Measurements from ENCODE around the gene ALCAM.

ALCAM gene

DNA sequence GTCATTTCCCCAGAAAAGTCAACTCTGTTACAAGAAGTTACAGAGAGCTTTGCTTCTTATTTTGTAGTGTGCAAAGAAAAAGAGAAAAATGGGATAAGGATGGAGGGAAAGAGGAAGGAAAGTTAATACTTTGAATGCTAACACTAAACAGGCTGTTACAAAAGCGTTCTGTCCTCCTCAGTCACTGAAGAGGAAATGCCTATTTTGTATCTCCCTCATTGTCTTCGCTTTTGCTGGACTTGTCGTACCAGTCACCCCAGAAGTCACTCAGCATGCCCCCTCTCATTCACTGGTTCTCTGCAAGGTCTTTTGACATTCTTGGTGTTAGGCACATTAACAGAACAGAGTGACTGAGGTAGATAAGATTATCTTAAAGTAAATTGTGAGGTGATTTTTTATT, 129.6 kb downstream of the ALCAM start:
- DNase-seq (ENCODE audit: low spot score): no peak

DNA sequence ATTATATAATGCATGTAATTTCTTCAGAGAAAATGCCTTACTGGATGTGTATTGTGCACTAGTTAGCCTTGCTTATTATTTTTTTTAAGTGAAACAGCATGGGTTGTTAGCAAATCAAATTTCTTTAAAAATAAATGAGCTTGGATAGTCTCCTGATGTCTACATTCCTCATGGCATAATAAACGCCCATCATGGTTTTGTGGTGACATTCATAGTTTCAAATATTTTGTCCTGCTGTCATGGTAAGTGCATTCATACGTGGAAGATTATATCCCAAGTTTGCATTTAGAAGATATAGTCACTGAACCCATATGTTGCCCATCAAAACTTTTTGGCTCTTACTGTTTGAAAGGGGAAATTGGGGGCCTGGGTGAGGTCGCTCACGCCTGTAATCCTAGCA, 130.7 kb downstream of the ALCAM start:
- DNase-seq (ENCODE audit: low spot score): no peak

DNA sequence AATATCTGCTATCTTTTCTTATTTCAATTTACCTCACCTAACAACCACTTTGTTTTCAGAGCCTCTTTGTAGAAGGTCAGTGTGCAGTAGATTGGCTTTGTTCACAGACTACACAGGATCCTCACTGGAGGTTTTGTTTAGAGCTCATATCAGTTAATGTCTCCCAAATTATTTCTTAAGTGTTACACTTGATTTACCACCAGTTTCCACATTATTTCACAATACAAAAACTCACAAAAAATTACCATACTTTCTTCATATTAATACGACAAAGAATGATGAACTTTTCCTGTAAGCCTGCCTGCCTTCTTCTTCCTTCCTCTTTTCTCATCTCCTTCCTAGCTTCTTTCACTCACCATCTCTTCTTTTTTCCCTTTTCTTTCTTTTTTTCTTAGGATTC, 133.3 kb downstream of the ALCAM start:
- DNase-seq (ENCODE audit: low spot score): no peak

DNA sequence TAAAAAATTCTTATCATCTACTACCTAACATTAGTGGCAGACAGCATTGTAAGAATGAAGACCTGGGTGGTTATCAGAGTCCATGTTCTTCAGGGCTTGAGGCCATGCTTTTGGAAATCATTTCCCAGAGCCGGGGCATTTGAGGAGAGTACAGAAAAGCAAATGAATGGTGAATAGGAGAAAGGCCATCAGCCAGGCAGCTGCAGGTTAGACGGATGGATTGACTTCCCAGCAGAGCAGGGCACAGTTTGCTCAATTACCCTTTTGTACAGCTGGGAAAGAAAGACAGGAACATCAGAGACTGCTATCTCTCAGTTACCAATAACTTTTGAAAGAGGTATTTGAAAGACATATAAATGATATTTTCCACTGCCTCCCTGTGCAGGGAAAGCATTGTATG, 135.6 kb downstream of the ALCAM start:
- no peak for DNase-seq (ENCODE audit: low spot score)

DNA sequence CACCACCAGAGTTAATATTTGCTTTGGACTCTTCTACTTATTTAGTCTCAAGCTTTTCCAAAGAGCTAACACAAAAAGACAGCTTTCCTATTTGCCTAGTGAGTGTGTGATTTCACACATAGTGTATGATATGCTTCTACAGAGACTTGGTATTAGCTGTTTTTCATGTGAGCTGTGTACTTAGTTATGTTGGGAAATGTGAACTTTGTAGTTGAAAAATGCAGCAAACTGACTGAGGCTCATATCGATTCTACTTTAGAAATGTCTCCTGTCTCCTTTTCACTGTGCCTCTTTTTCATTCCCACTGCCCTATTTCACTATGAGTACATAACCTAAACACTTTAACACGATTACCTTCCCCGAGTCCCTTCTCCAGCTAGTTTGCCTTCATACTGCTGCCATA, 136.5 kb downstream of the ALCAM start:
- DNase-seq (ENCODE audit: low spot score): no peak

DNA sequence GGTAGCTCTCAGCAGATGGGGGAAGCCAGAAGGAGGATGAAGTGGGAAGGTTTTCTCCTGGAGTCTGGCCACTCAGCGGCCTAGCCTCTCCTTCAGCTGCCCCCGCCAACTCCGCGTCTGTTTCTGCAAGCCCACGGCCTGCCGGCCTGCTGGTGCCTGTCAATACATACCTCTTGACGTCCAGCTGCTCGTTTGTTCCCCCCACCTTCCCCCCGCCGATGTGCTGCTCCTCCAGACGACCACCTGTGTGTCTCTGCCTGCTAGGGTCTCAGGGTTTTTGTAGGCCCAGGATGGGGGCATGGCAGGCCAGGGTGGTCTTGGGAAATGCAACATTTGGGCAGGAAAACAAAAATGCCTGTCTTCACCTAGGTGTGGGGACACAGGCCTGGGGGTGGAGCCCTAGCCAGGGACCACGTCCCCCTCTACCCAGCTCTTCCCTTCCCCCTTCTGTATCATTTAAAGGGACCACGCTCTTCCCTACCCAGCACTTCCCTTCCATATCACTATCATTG, 137.8 kb downstream of the ALCAM start:
- no peak for DNase-seq (ENCODE audit: low spot score)

DNA sequence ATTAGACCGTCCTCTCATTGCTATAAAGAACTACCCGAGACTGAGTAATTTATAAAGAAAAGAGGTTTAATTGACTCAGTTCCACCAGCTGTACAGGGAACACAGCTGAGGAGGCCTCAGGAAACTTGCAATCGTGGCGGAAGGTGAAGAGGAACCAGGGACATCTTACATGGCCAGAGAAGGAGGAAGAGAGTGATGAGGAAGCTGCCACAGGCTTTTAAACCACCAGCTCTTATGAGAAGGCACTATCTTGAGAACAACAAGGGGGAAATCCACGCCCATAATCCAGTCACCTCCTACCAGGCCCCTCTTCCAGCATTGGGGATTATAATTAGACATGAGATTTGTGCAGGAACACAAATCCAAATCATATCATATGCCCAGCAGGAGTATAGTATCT, 138.5 kb downstream of the ALCAM start:
- DNase-seq (ENCODE audit: low spot score): no peak

DNA sequence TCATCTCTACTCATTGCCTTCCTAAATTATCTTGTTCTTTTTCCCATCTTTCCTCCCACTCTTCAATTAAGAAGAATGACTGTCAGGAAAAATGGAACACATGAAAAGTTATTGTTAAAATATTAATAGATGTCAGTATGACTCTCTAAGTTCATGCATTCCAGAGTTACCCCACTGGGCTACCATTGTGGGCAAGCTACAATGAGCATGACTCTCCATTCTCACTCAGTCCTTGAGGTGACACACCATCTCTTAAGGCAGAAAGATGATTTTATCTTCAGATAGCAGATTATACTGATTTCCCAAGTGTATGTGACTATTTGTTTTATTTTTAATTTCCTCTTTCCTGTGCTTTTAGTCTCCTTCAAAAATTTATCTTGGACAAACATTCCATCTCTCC, 144.3 kb downstream of the ALCAM start:
- no peak for DNase-seq (ENCODE audit: low spot score)

DNA sequence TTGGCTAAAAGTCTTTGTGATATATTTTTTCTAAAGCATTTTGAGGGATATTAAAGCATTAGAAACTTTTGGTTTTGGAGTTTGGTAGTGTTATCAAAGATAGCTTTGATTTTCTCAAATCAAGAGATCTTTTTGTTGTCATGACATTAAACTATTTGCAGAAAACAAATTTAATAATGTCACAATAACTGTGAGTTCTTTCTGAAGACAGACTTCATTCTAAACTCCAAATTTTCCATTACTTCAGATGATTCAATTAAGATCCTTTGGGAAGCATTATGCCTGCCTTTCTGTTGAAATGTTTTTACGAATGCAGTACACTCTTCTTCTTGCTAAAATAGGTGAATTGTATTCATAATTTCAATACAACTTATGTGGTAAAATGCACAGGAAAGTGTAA, 145.4 kb downstream of the ALCAM start:
- no peak for DNase-seq (ENCODE audit: low spot score)

DNA sequence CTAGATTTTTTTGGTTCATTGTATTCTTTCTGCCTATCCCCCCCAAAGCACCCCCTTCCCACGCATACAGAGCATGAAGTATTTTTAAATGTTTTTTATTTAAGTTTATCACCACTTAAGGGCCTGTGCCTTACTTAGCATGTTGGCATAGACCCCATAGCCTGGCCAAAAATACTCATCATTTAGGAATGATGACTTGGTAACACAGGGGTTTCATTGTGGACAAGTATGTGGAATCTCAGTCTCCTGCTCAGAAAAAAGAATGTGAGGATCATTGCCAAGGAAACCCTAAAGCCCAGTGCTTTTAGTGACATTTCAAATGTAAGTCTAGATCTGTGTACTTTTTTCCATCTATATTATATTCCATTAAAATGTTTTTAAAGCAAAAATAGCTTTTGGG, 146.3 kb downstream of the ALCAM start:
- DNase-seq (ENCODE audit: low spot score): peak; percentile 65

DNA sequence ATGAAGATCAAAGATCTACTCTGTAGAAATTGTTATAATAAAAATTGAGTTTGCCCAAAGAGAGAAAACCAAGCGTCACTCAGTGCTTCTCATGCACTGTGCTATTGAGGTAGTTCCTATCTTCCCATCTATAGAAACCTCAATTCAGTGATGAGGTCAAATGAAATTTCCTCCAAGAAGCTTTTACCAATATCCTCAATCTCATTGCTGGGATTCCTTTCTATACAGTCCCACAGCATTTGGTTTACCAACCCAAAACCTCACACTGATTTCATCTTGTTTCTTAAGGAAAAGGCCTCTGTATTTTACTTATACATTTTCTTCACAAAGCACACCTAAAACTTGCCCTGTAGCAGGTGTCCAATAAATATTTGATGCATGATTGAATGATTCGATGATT, 147.2 kb downstream of the ALCAM start:
- no peak for DNase-seq (ENCODE audit: low spot score)

DNA sequence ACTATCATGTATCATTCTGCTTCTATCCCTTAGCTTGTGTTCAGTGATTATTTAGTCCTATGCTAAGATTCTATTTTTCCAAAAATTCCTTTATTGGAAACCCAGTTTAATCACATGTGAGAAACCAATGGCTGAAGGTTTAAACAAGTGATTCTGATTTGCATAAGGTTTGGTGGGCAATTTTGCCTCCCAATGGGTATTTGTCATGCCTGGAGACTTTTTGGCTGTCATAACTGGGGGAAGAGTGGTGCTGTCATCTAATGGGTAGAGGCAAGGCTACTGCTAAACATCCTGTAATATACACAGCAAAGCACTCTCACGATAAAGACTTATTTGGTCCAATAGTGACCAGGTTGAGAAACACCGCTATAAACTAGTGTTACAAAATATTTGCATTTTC, 148.7 kb downstream of the ALCAM start:
- no peak for DNase-seq (ENCODE audit: low spot score)

DNA sequence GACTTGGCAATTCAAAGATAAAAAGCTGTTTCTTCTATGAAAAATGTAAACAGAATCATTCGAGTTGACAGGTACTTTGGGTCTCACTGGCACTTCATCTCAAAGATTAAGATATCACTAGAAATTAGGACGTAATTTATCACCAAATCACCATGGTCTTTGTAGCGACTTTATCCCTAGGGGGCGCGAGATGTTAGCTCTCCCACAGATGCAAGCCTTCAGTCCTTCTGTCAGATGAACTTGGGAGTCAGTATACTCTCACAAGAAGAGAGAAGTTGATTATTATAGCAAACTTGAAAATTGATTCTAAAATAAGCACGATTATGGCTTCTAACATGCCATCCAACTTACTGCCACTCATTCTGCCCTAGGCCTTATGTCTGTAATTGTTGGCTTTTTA, 150.3 kb downstream of the ALCAM start:
- no peak for DNase-seq (ENCODE audit: low spot score)

DNA sequence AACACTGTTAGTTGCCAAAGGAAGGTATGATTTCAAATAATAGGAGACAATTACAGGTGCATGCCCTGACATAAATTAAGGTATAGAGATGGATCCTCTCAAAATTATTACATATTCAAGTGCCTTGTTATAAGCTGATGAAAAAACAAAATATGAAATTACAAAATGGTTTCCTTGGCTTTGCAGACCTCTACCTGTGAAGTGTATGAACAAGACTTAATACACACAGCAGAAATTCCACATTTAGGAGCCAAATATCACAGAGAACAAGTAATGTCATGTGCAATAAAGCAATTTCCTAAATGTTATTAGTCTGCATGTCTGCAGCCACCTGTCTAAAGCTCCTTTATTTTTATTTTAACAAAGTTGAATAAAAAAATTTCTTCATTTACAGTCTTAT, 151.5 kb downstream of the ALCAM start:
- no peak for DNase-seq (ENCODE audit: low spot score)

DNA sequence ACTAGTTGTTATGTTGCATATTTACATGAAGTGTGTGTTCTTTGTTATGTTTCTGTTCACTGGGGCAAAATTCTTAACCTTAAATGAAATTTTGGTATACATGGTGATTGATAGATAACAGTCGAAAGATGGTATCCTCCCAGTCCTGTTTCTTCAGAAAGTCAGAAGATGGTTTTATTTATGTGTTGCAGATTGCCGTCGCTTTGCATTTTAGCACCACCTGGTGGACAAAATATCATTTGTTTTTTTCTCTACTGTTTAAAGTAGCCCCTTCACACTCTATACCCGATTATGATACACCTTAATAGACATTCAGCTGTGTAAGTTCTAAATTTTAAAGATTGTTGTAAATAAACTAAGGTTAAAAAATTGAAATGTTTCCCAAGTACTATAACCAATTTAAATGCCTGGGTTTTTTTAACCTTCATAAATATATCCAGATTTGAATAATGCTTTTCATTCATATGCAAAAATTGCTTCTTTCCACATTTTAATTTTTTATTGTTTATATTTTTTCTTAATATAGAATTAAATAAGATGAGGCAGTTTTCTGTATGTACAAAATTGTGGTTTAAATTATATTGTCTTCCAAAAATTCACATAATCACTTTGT, 152.2 kb downstream of the ALCAM start:
- peak; percentile 53 for DNase-seq (ENCODE audit: low spot score)

DNA sequence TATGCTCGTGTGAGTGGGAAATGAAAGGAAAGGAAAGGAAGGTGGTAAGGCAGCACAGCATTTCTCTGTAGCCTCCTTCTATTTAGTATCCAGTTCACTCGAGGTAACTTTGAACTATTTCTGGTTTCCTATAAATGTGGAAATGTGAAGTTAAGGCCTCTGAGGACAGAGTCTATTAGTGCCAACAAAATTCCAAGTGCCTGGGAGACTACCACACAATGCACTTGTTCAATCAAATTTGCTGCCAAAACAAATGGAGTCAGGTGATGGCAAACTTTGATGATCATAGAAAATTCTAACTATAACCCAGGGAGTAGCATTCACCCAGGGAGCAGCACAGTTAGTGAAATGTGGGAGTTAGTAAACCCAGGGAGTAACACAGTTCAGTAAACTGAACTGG, 155.1 kb downstream of the ALCAM start:
- DNase-seq (ENCODE audit: low spot score): no peak

DNA sequence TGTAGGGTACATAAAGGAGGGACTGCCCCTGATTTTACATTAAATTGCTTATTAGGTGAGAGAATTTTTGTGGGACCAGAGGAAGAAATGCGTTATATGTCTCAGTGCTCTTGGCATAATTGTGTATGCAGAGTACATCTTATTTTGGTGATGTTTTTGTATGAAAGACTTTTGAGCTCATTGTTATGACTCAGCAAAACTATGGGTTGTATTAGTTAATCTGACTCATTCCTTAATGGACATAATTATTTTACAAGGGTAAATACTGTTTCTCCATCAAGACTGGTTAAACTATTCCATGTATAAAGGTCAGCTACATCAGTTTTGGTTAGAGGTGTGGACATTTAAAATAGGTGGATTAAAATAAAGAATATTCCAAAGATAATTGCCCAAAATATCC, 156.8 kb downstream of the ALCAM start:
- DNase-seq (ENCODE audit: low spot score): no peak

DNA sequence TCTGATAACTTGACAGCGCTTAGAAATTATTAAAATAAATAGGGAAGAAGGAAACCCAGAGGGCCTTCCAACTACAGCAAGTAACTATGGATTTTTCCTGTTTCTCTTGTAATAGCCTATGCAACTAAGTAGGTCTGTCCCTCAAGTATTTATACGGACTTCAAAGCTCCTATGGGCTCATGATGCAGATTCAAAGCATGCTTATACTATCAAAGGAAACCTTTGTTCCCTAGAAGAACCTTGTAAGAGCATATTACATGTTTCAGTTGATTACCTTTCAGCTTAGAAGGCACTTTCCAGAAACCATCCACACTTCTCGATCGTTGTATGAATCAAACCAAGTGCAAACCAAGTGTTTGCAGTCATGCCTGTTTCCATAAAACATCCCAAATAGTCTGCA, 158.8 kb downstream of the ALCAM start:
- DNase-seq (ENCODE audit: low spot score): no peak

DNA sequence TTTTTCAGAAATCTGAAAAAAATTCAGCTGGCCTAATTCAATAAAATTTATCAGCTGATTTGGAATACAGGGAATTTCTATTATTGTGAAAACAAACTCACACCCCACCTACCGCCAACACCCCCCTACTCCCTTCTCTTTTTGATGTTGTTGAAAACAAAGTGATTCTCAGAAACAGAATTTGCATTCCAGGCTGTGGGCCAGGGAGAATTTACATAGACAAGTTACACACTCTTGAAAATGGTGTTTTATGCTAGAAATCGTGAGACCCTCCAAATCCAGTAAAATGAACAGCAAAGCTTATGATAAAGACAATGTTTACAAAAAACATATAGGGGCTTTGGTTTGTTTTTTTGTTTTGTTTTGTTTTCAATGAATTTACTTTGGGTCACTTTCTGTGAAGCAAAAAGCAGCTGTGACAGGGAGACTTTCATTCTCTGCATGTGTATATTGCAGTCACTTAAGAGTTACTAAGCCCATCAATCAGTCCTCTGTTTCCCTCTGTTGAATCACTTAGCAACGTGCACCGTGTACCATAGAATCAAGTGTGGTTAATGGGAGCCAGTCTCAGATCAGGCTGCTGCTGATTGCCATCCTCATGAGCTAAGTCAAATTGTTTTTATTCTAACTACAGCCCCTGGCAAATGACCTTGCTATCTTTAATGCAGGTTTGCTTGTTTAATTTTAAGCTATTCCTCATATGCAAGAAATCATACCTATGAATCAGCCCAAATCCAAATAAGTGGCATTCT, 159.8 kb downstream of the ALCAM start:
- no peak for DNase-seq (ENCODE audit: low spot score)

DNA sequence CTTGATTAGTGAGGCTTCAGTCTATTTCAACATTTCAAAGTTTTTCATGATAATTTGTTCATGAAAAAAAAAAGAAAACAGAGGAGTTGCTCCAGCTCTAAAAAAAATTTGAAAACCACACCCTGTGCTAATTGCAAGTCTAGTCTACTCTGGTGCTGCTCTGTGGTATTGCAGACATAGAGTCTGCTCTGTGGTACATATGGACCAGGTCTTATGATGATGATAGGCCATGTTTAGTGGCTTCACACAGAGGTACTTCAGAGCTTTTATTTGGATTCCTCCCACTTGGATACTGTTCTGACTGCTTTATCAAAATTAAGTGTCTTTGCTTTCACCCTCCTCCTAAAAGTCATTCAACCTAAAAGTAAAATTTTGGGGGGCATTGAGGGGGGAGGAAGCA, 160.8 kb downstream of the ALCAM start:
- no peak for DNase-seq (ENCODE audit: low spot score)

DNA sequence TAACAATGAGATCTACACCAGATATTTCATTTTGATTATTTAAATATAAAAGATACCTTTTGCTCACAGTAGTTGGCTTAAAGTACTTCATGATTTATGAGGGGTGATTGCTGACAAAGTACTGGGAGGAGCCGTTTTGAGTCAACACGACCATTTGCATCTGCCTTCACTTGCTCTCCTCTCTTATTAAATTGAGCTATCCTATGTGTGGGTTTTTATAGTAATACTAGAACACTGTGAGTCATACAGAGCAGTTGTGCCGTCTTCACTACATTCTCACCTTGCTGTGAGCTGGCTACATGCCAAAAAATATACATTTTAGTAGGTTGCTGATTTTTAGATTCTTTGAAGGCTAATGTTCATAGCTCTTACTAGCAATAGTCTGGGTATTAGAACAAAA, 161.2 kb downstream of the ALCAM start:
- no peak for DNase-seq (ENCODE audit: low spot score)

DNA sequence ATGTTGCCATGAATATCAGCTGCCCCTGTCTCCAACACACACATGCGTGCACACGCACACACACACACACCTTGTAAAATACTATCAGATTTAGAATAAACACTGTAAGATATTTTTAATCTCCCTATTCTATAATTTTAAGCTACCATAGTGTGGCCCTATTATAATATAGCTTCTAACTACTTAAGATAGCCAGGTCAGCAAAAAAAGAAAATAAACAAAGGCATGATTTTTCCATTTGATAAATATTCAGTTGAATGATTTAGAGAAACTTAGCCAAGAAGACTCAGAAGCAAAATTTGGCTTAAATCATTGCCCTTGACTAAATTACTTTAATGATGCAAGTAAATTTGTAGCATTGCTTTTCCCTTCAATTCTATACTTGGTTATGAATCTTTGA, 162.2 kb downstream of the ALCAM start:
- no peak for DNase-seq (ENCODE audit: low spot score)

DNA sequence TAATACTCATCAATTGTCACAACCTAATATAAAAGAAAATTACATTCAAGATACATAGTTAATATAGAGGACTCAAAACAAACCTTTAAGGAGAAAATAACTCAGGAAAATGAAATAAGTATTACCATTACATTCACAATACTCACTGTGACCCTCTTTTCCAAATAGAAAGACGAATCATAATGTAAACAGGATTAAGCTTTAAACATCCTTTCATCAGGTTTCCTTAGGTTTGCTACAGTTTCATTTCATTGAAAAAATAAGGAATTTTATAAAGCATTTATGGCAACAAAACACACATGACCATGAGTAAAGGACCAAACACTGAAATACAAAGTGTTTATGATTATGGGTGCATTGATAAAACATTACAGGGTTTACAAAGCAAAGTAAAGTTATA, 162.7 kb downstream of the ALCAM start:
- no peak for DNase-seq (ENCODE audit: low spot score)

DNA sequence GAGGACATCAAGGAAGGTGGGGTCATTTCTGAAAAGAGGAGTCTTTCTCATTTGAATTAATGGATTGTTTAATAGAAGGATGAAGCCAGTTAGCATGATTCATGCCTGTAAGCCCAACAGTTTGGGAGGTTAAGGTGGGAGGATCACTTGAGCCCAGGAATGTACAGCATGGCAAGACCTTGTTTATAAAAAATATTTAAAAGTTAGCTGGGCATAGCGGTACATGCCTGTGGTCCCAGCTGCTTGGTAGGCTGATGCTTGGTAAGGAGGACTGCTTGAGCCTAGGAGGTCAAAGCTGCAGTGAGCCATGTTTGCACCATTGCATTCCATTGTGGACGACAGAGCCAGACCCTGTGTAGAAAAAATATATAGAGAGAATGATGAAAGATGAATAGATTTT, 165.5 kb downstream of the ALCAM start:
- DNase-seq (ENCODE audit: low spot score): no peak
